Gastrocnemius medialis (tissue), 4 donors: ENCODE measurements around the gene SLX4IP. TPM values are rescaled to one million over a fixed set of nuclear protein-coding genes. Genes with fewer than 3 reads are reported as not detected.
"Not testable (repeated sequence)": the region's sequence is repeated elsewhere in the genome, so short reads cannot be mapped to it uniquely, and the experiment has no call there.

Source experiments
- ATAC-seq, 2 donors: fragments of 150-250 bp; one replicate each; pipeline ENCODE4 v1.9.1; 2016
- DNase-seq, 2 donors: peaks; one replicate each; pipeline ENCODE4 v3.0.0-alpha.2; 2019
- H3K27ac ChIP-seq, 4 donors: fragments of 200-600 bp; sonication (generic); 1 replicate in 1 of 4; 2 replicates in 3 of 4; pipeline ENCODE4 v1.5.1; 2016 to 2018; ENCODE audit warnings: mild to moderate bottlenecking in 2 of 4, moderate library complexity in 1 of 4
- H3K27me3 ChIP-seq, 3 donors: fragments of 200-600 bp; sonication (generic) in 2 of 3; 1 replicate in 1 of 3; 2 replicates in 2 of 3; pipeline versions ENCODE4 v1.5.1 to v1.6.0; 2016 to 2019; ENCODE audit warnings: mild to moderate bottlenecking in 1 of 3, moderate library complexity in 1 of 3
- H3K36me3 ChIP-seq, 2 donors: fragments of 200-600 bp; sonication (generic) in 1 of 2; one replicate each; pipeline ENCODE4 v1.5.1; 2017 to 2018
- H3K4me1 ChIP-seq, 2 donors: fragments of 200-600 bp; sonication (generic) in 1 of 2; one replicate each; pipeline ENCODE4 v1.5.1; 2016 to 2017; ENCODE audit warnings: mild to moderate bottlenecking in 2 of 2
- H3K4me3 ChIP-seq, 4 donors: fragments of 200-600 bp; sonication (generic) in 3 of 4; 1 replicate in 1 of 4; 2 replicates in 3 of 4; pipeline ENCODE4 v1.5.1; 2016 to 2019; ENCODE audit warnings: mild to moderate bottlenecking in 2 of 4
- H3K9me3 ChIP-seq, 3 donors: fragments of 200-600 bp; sonication (generic) in 2 of 3; 1 replicate in 1 of 3; 2 replicates in 2 of 3; pipeline ENCODE4 v1.5.1; 2016 to 2019
- POLR2A ChIP-seq, 2 donors: fragments of 450-650 bp; IDR thresholded peaks; one replicate each; pipeline ENCODE4 v1.6.1; 2017; ENCODE audit warnings: antibody characterized with exemption in 2 of 2, mild to moderate bottlenecking in 2 of 2, moderate library complexity in 2 of 2
- in situ Hi-C, 4 donors: fragments of 200-750 bp; cut with MboI; loops; one replicate each; pipeline versions ENCODE4 v1.15.0 to v1.8.0; 2017; ENCODE audit warnings: low sequenced_read_pairs in 4 of 4
- intact Hi-C: fragments of 100-400 bp; cut with DNase I; formaldehyde crosslinking; loops from one replicate; pipeline ENCODE4 v1.15.1; 2023; ENCODE audit warnings: low total_unique reads
- total RNA-seq, 4 donors: library from RNA; depleted of rRNA; stranded (reverse); fragments of >200 nt; gene quantifications; one replicate each; pipeline versions ENCODE4 v1.1.0 to v1.2.3, GENCODE V29; 2016
- TF ChIP-seq, protein P1 (sequence below), 5 experiments: fragments of 450-650 bp in 3 of 5; fragments of 200-600 bp in 2 of 5; sonication (generic) in 2 of 5; IDR thresholded peaks in 4 of 5; conservative IDR thresholded peaks in 1 of 5; 1 replicate in 4 of 5; 2 replicates in 1 of 5; pipeline ENCODE4 v1.5.1; 2016 to 2019; ENCODE audit warnings: antibody characterized with exemption in 5 of 5, mild to moderate bottlenecking in 3 of 5, moderate library complexity in 3 of 5

SLX4IP gene
- total RNA-seq, 4 donors from 2014 or later = 0.22 to 1.3 (median 0.71) TPM

- H3K27me3 ChIP-seq = no peaks in the 10 kb centered on the region
- in situ Hi-C loops (no loop called here), intact Hi-C loops (no loop called here)
- DNase-seq (no peak), ATAC-seq (no peak)
- peaks cover 2 to 10% of the 10 kb centered on the region in 2 donors for H3K4me1 ChIP-seq
- no peak for TF ChIP-seq POLR2A (IDR thresholded peaks at IDR 0.05)
- TF ChIP-seq, protein P1, sequence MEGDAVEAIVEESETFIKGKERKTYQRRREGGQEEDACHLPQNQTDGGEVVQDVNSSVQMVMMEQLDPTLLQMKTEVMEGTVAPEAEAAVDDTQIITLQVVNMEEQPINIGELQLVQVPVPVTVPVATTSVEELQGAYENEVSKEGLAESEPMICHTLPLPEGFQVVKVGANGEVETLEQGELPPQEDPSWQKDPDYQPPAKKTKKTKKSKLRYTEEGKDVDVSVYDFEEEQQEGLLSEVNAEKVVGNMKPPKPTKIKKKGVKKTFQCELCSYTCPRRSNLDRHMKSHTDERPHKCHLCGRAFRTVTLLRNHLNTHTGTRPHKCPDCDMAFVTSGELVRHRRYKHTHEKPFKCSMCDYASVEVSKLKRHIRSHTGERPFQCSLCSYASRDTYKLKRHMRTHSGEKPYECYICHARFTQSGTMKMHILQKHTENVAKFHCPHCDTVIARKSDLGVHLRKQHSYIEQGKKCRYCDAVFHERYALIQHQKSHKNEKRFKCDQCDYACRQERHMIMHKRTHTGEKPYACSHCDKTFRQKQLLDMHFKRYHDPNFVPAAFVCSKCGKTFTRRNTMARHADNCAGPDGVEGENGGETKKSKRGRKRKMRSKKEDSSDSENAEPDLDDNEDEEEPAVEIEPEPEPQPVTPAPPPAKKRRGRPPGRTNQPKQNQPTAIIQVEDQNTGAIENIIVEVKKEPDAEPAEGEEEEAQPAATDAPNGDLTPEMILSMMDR (IDR thresholded peaks at IDR 0.05 in 4 of 5, conservative IDR thresholded peaks at IDR 0.05 in 1 of 5) = no peak
- no peak overlapping the region for H3K4me3 ChIP-seq
- H3K9me3 ChIP-seq = no peaks in the 10 kb centered on the region
- peaks cover 0 to 19% of the 10 kb centered on the region in 2 donors for H3K36me3 ChIP-seq
- H3K27ac ChIP-seq = no peak overlapping the region
These were observed 20.0 kb upstream of the SLX4IP start for GRCh38 chr20:10415013-10415650.

DNA sequence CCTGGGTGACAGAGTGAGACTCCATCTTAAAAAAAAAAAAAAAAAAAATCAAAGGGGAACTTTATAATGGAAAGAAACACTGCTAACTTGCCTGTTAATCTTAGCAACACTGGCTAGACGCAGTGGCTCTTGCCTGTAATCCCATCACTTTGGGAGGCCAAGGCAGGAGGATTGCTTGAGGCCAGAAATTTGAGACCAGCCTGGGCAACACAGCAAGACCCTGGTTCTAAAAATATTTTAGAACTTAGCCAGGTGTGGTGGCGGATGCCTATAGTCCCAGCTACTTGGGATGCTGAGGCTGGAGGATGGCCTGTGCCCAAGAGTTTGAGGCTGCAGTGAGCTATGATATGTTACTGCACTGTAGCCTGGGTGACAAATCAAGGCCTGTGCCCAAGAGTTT, 17.9 kb upstream of the SLX4IP start:
- H3K9me3 ChIP-seq, in situ Hi-C loops, intact Hi-C loops, ATAC-seq, H3K27ac ChIP-seq, H3K4me3 ChIP-seq, H3K27me3 ChIP-seq, DNase-seq: not testable (repeated sequence)
- Histone ChIP-seq H3K36me3 (peaks cover 0 to 14% of the 10 kb centered on the region in 2 donors), H3K4me1 (peaks cover 10 to 16% of the 10 kb centered on the region in 2 donors)

DNA sequence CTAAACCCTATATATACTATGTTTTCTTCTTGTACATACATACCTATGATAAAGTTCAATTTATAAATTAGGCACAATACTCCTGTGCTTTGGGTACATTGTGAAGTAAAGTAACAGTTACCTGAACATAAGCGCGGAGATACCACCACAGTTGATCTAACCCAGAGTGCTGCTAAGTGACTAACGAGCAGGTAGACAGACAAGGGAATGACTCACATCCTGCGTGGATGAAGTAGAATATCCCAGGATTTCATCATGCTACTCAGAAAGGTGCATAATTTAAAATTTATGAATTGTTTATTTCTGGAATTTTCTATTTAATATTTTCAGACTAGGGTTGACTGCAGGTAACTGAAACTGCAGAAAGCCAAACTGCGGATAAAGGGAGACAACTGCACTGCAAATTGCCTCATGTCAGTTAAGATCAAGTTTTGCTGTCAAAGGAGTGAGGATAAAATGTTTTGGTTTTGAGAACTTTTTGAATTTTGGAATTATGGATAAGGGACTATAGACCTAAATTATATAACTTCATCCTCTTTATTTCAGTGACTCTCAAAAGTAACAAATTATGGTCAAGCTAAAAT, 15.5 kb upstream of the SLX4IP start:
- intact Hi-C loops (no loop called here), in situ Hi-C loops (loop anchor here in 1 of 4 donors (10.0 kb wide), 1 partner anchor 445 kb away; no protein-coding TSS in a partner anchor)
- no peak overlapping the region for H3K4me3 ChIP-seq
- ATAC-seq (no peak), DNase-seq (no peak)
- peaks cover 13 to 18% of the 10 kb centered on the region in 2 donors for H3K4me1 ChIP-seq
- TF ChIP-seq, protein P1 (IDR thresholded peaks at IDR 0.05 in 4 of 5, conservative IDR thresholded peaks at IDR 0.05 in 1 of 5) = no peak
- TF ChIP-seq POLR2A (IDR thresholded peaks at IDR 0.05) = no peak
- H3K27me3 ChIP-seq = no peaks in the 10 kb centered on the region
- H3K27ac ChIP-seq = no peak overlapping the region
- H3K9me3 ChIP-seq = no peaks in the 10 kb centered on the region
- no peaks in the 10 kb centered on the region for H3K36me3 ChIP-seq

DNA sequence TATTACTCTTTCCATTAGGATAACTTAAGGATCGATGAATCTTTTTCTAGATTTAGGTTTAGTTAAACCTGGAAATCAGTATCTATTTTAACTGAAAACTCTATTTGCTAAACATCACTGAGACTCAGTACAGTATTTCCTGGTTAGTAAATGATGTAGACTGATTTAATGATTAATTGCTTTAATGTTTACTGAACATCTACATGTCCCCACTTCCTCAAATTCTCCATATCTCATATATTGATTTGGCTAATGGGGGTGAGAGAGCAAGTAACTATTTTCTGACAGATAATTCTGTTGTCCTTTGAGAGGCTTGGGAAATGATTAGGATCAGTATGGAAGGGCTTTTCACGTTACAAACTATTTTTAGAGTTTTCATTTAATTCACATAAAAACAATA, 11.4 kb upstream of the SLX4IP start:
- no peak for ATAC-seq
- in situ Hi-C loops = loop anchor here in 1 of 4 donors (10.0 kb wide), 1 partner anchor 449 kb away; no protein-coding TSS in a partner anchor
- intact Hi-C loops = no loop called here

More for the DNA sequence above, 11.4 kb upstream of the SLX4IP start:
- no peak for DNase-seq
- TF ChIP-seq, protein P1 (IDR thresholded peaks at IDR 0.05 in 4 of 5, conservative IDR thresholded peaks at IDR 0.05 in 1 of 5) = no peak
- no peak for TF ChIP-seq POLR2A (IDR thresholded peaks at IDR 0.05)
- Histone ChIP-seq H3K27me3 (no peaks in the 10 kb centered on the region), H3K9me3 (no peaks in the 10 kb centered on the region), H3K36me3 (no peaks in the 10 kb centered on the region), H3K4me1 (peaks cover 22 to 32% of the 10 kb centered on the region in 2 donors), H3K4me3 (no peak overlapping the region), H3K27ac (no peak overlapping the region)
